Ammon's horn (tissue), 1 donor: ENCODE data around the gene OR8A1.

Experiments
- DNase-seq: peaks from one replicate; pipeline ENCODE4 v3.0.0-alpha.2; 2016; ENCODE audit warnings: low spot score

Gene OR8A1

GRCh38 chr11:124569697-124570096, at the start of gene OR8A1:
Gene OR8A1 (plus strand): TSS chr11:124569997. CDS start chr11:124570120, 123 bp downstream.
- no peak for DNase-seq

GRCh38 chr11:124520550-124520854, 49.3 kb upstream of the OR8A1 start:
- DNase-seq = no peak

- DNase-seq = no peak
Observed at GRCh38 chr11:124533626-124534025, 36.2 kb upstream of the OR8A1 start.

- DNase-seq = no peak
Observed at GRCh38 chr11:124534051-124534450, 35.7 kb upstream of the OR8A1 start.

GRCh38 chr11:124535552-124536232, 34.1 kb upstream of the OR8A1 start:
- no peak for DNase-seq

- peak; percentile 83 for DNase-seq
Observed at GRCh38 chr11:124536520-124536919, 33.3 kb upstream of the OR8A1 start.

GRCh38 chr11:124538019-124538418, 31.8 kb upstream of the OR8A1 start:
- no peak for DNase-seq

- no peak for DNase-seq
Observed at GRCh38 chr11:124541204-124541603, 28.6 kb upstream of the OR8A1 start.

- no peak for DNase-seq
Observed at GRCh38 chr11:124543145-124543544, 26.7 kb upstream of the OR8A1 start.

GRCh38 chr11:124543554-124543953, 26.2 kb upstream of the OR8A1 start, which contains the start of gene OR8B12:
Gene OR8B12 (minus strand): TSS chr11:124543654. CDS start chr11:124543654, 0 bp downstream.
- no peak for DNase-seq

GRCh38 chr11:124551189-124551588, 18.6 kb upstream of the OR8A1 start:
- no peak for DNase-seq

GRCh38 chr11:124551987-124552386, 17.8 kb upstream of the OR8A1 start:
- DNase-seq = no peak

GRCh38 chr11:124556828-124557227, 13.0 kb upstream of the OR8A1 start:
- DNase-seq = no peak

- DNase-seq = no peak
Observed at GRCh38 chr11:124570160-124570559, 363 bp downstream of the OR8A1 start.

- DNase-seq = peak; percentile 43
Observed at GRCh38 chr11:124577716-124578427, 8.1 kb downstream of the OR8A1 start.

- DNase-seq = no peak
Observed at GRCh38 chr11:124578761-124579160, 9.0 kb downstream of the OR8A1 start.

GRCh38 chr11:124581817-124582216, 12.0 kb downstream of the OR8A1 start:
- DNase-seq = no peak

- no peak for DNase-seq
Observed at GRCh38 chr11:124582565-124582964, 12.8 kb downstream of the OR8A1 start.

GRCh38 chr11:124583781-124584180, 14.0 kb downstream of the OR8A1 start:
- no peak for DNase-seq

- no peak for DNase-seq
Observed at GRCh38 chr11:124584681-124585372, 15.0 kb downstream of the OR8A1 start.

- DNase-seq = peak; percentile 70
Observed at GRCh38 chr11:124586238-124586860, 16.6 kb downstream of the OR8A1 start.

GRCh38 chr11:124591430-124591829, 21.6 kb downstream of the OR8A1 start:
- DNase-seq = no peak

GRCh38 chr11:124592627-124593026, 22.8 kb downstream of the OR8A1 start:
- no peak for DNase-seq
